CD4-positive, alpha-beta T cell (primary cell): ENCODE results near the gene AFF3. TPM values are rescaled to one million over a fixed set of nuclear protein-coding genes. Genes with fewer than 3 reads are reported as not detected.

Experiments
- ATAC-seq: fragments of 200-7000 bp; cut with Tn5 transposase; one replicate; pipeline ENCODE4 v1.10.0; 2022; ENCODE audit warnings: mild to moderate bottlenecking; ENCODE audit not compliant: poor library complexity
- CTCF ChIA-PET: fragments of 350-600 bp; sonication (Branson Sonifier 250); formaldehyde crosslinking; loops from one replicate; lab custom pipeline; 2021; ENCODE audit warnings: antibody characterized with exemption, inconsistent platforms; lab: Charles Lee
- POLR2A ChIA-PET: fragments of 350-600 bp; sonication (Branson Sonifier 250); formaldehyde crosslinking; loops from one replicate; lab custom pipeline; 2021; ENCODE audit warnings: antibody characterized with exemption, inconsistent platforms; lab: Charles Lee
- DNase-seq, 14 experiments: peaks; one replicate each; pipeline ENCODE4 v3.0.0-alpha.2; 2013 to 2020; ENCODE audit warnings: mixed read lengths in 2 of 14
- H3K27ac ChIP-seq, 2 donors: one replicate each; pipeline versions ENCODE4 v1.5.1 to v1.7.0; 2013; ENCODE audit warnings: low read length in 2 of 2, low read depth in 1 of 2, mild to moderate bottlenecking in 1 of 2
- H3K27me3 ChIP-seq, 2 experiments: 1 replicate in 1 of 2; 2 replicates in 1 of 2; pipeline versions ENCODE4 v1.6.1 to v1.7.0; 2013; ENCODE audit warnings: low read length in 2 of 2, control low read depth in 1 of 2, mild to moderate bottlenecking in 1 of 2, moderate library complexity in 1 of 2; ENCODE audit not compliant: insufficient read depth in 2 of 2, control insufficient read depth in 1 of 2
- H3K36me3 ChIP-seq: one replicate; pipeline ENCODE4 v1.6.1; 2013; ENCODE audit warnings: low read length, control low read depth; ENCODE audit not compliant: insufficient read depth
- H3K4me1 ChIP-seq: one replicate; pipeline ENCODE4 v1.6.1; 2013; ENCODE audit warnings: low read length, control low read depth; ENCODE audit not compliant: insufficient read depth
- H3K4me3 ChIP-seq: one replicate; pipeline ENCODE4 v1.5.1; 2013; ENCODE audit warnings: mild to moderate bottlenecking, low read length, moderate library complexity
- H3K9me3 ChIP-seq, 2 experiments: 1 replicate in 1 of 2; 2 replicates in 1 of 2; pipeline versions ENCODE4 v1.6.1 to v1.7.0; 2013; ENCODE audit warnings: low read length in 2 of 2, mild to moderate bottlenecking in 2 of 2, control low read depth in 1 of 2, moderate library complexity in 1 of 2; ENCODE audit not compliant: control insufficient read depth in 1 of 2, insufficient read depth in 1 of 2
- H3K27ac Mint-ChIP-seq: one replicate; pipeline ENCODE4 v1.8.0; 2020; ENCODE audit warnings: mixed read lengths
- H3K27me3 Mint-ChIP-seq: one replicate; pipeline ENCODE4 v1.8.0; 2021; ENCODE audit warnings: mixed read lengths
- H3K36me3 Mint-ChIP-seq: one replicate; pipeline ENCODE4 v1.8.0; 2021; ENCODE audit warnings: low read depth, mixed read lengths
- H3K4me1 Mint-ChIP-seq: one replicate; pipeline ENCODE4 v1.8.0; 2021; ENCODE audit warnings: low read depth, mixed read lengths
- H3K4me3 Mint-ChIP-seq: one replicate; pipeline ENCODE4 v1.8.0; 2020; ENCODE audit warnings: mild to moderate bottlenecking, mixed read lengths
- H3K9me3 Mint-ChIP-seq: one replicate; pipeline ENCODE4 v1.8.0; 2020; ENCODE audit warnings: mixed read lengths
- intact Hi-C, 2 experiments: fragments of 100-400 bp; cut with DNase I in 1 of 2; cut with micrococcal nuclease in 1 of 2; formaldehyde crosslinking; loops; one replicate each; pipeline versions ENCODE4 v1.15.1 to v1.9.0; 2023 to 2025; cut with DNase I, micrococcal nuclease
- total RNA-seq, 174 experiments: library from RNA in 2 of 174; stranded (reverse) in 2 of 174; gene quantifications; one replicate each; pipeline ENCODE4 v1.2.3 and lab custom pipeline; 2021 to 2026
- TF ChIP-seq, protein P1 (sequence below): fragments of 200-600 bp; IDR thresholded peaks from one replicate; pipeline ENCODE4 v1.8.0; 2022; ENCODE audit warnings: antibody characterized with exemption, mild to moderate bottlenecking

AFF3 gene
- total RNA-seq, 2 experiments from 2014 or later: 15.4 to 15.7 TPM

DNA sequence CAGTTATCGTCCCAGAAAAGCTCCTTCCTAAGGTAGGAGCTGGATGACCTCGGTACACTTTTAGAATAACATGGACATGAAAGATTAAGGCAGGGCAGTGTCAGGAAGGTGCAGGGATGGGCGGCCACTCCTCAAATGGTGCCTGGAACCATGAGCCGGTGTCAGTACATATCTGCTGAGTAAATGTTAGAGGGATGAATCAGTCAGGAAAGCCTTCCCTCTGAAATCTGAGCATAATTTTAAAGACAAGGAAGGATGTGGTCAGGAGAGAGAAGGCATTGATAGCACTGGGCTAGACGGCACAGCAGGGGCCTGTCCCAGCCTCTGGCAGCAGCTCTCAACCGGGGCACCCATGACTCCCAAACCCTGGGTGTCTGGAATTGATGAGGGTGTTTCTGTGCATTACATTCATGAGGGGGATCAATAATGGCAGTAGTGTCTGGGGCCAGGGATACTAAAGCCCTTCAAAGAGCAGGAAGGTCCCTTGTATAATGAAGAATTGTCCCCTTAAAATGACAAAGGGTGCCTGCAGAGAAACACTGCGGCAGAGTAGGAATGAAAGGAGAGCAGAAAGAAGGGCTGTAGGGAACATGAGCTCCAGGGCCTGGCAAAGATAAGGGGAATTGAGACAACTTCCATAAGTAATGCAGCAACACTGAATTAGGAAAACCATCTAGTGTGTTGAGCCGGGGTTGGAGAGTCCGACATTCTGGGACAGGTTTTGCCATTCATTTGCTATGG lies 490.3 kb downstream of the AFF3 start:
- Histone ChIP-seq H3K9me3 (no peaks in the 10 kb centered on the region), H3K27me3 (peaks cover 0 to 3% of the 10 kb centered on the region in 2 experiments), H3K4me3 (no peak overlapping the region), H3K36me3 (no peaks in the 10 kb centered on the region), H3K4me1 (no peaks in the 10 kb centered on the region), H3K27ac (no peak overlapping the region)
- CTCF ChIA-PET: no interaction called here
- no peak for ATAC-seq
- Mint-ChIP-seq H3K4me3 (no peak overlapping the region), H3K4me1 (no peaks in the 10 kb centered on the region), H3K9me3 (peaks cover 1% of the 10 kb centered on the region), H3K27ac (no peak overlapping the region), H3K36me3 (peaks cover 15% of the 10 kb centered on the region), H3K27me3 (no peaks in the 10 kb centered on the region)
- intact Hi-C loops: no loop called here
- TF ChIP-seq, protein P1, sequence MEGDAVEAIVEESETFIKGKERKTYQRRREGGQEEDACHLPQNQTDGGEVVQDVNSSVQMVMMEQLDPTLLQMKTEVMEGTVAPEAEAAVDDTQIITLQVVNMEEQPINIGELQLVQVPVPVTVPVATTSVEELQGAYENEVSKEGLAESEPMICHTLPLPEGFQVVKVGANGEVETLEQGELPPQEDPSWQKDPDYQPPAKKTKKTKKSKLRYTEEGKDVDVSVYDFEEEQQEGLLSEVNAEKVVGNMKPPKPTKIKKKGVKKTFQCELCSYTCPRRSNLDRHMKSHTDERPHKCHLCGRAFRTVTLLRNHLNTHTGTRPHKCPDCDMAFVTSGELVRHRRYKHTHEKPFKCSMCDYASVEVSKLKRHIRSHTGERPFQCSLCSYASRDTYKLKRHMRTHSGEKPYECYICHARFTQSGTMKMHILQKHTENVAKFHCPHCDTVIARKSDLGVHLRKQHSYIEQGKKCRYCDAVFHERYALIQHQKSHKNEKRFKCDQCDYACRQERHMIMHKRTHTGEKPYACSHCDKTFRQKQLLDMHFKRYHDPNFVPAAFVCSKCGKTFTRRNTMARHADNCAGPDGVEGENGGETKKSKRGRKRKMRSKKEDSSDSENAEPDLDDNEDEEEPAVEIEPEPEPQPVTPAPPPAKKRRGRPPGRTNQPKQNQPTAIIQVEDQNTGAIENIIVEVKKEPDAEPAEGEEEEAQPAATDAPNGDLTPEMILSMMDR: no peak
- POLR2A ChIA-PET: no interaction called here
- DNase-seq: no peak

DNA sequence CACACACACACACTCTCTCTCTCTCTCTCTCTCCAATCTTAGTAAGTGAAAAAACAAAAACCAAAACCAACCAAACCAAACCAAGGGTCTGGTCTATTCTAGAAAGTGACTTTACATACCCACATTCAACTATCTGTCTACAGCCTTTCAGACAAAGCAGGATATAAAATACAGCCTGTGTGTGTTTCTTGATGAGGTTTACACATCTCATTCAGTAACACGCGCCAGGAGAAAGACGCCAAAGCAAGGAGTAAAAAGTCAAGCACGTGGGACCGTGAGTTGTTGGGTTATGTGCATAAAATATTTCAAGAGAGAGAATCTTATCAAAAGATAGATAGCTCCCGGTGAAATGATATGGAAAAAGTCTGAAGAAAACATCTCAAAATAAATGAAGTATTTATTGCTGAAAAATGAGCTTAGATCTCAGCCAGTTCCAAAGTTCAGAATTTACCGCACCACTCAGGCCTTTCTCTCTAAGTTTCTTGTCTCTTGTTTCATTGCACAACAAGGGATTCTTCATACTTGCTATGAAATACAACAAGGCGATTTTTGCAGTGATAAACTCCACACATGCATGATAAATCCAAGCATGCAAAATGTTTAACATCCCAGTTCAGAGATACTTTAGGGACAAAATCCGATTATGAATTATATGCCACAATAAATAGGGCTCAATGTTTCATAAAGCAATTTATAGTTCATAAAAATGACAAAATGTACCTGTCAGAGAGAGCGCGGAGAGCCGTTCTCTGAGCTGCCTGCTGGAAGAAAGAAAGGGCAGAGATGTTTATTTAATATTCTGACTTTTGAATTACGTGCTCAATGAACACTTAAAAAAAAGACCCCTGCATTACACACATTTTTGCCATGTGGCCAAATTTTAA lies 493.2 kb downstream of the AFF3 start:
- DNase-seq (no peak), ATAC-seq (no peak)
- POLR2A ChIA-PET: no interaction called here
- Mint-ChIP-seq H3K36me3 (peaks cover 23% of the 10 kb centered on the region), H3K4me3 (no peak overlapping the region), H3K27ac (no peak overlapping the region), H3K27me3 (no peaks in the 10 kb centered on the region), H3K4me1 (no peaks in the 10 kb centered on the region), H3K9me3 (peaks cover 2% of the 10 kb centered on the region)
- Histone ChIP-seq H3K36me3 (no peaks in the 10 kb centered on the region), H3K27me3 (no peaks in the 10 kb centered on the region), H3K4me3 (no peak overlapping the region), H3K27ac (no peak overlapping the region), H3K9me3 (no peaks in the 10 kb centered on the region), H3K4me1 (no peaks in the 10 kb centered on the region)
- intact Hi-C loops: no loop called here
- TF ChIP-seq, protein P1: no peak
- CTCF ChIA-PET: no interaction called here

DNA sequence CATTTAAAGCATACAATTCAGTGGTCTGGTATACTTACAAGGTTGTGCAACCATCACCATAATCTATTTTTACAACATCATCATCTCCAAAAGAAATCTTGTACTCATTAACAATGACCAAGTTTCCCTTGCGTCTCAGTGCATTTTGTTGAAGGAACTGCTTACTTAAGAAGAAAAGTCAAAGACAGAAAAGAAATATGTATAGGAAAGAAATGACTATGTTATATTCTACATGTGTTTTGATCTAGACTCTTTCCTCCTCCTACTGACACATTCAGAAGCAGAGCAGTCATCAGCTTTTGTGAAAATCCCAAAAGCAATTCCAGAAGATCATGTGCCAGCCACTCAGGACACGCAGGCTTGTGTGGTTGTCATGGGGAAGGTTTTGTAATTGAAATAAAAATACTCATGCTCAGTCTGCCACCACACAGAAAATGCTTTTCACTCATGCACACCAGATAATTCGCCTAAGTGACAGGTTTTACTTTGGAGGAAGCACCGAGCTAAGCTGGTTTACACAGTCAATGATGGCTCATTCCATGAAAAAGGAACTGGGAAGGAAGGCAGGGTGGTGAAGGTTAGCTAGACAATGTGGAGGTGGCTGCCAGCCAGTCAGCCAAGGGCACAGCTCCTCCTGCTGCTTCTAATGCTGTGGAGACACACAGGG lies 494.1 kb downstream of the AFF3 start:
- peaks cover 2% of the 10 kb centered on the region for H3K9me3 Mint-ChIP-seq
- TF ChIP-seq, protein P1: no peak
- Histone ChIP-seq H3K36me3 (no peaks in the 10 kb centered on the region), H3K9me3 (no peaks in the 10 kb centered on the region), H3K27me3 (no peaks in the 10 kb centered on the region), H3K4me1 (no peaks in the 10 kb centered on the region), H3K4me3 (no peak overlapping the region), H3K27ac (no peak overlapping the region)
- peaks cover 23% of the 10 kb centered on the region for H3K36me3 Mint-ChIP-seq
- POLR2A ChIA-PET: no interaction called here
- DNase-seq (no peak), ATAC-seq (no peak)
- no peak overlapping the region for H3K27ac Mint-ChIP-seq
- no peaks in the 10 kb centered on the region for H3K4me1 Mint-ChIP-seq
- CTCF ChIA-PET: no interaction called here
- intact Hi-C loops: no loop called here
- no peaks in the 10 kb centered on the region for H3K27me3 Mint-ChIP-seq
- H3K4me3 Mint-ChIP-seq: no peak overlapping the region
